Measurements from ENCODE around the gene AP5Z1. TPM values are rescaled to one million over a fixed set of nuclear protein-coding genes. Genes with fewer than 3 reads are reported as not detected.

Gene AP5Z1
- total RNA-seq, 1 experiment from 2014 or later = 26.5 TPM

DNA sequence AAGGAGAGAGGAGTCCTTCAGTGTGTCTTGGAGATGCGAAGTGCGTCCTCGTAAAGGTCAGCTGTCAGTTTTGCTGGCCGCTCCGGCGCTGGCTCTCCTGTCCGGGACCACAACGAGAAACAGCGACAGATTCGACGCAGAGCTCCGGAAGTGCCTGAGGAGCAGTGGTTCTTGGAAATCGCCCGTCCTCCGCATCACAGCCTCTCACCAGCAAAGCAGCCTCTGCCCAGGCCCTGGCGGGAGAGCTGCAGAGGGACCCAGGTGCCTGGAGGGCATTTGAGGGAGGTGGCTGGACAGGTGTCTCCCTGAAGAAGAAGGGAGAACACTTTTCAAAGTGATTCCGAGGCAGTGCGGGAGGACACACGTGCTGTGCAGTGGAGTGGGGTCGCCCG lies 11.6 kb upstream of the AP5Z1 start:
- Mint-ChIP-seq H3K27me3 (ENCODE audit: insufficient read depth, unreplicated experiment) (no peaks in the 10 kb centered on the region), H3K36me3 (ENCODE audit: insufficient read depth, unreplicated experiment) (peaks cover 77% of the 10 kb centered on the region), H3K4me1 (ENCODE audit: insufficient read depth, unreplicated experiment) (no peaks in the 10 kb centered on the region), H3K27ac (ENCODE audit: low read depth, unreplicated experiment) (no peak overlapping the region), H3K4me3 (ENCODE audit: unreplicated experiment) (no peak overlapping the region), H3K9me3 (ENCODE audit: unreplicated experiment) (no peaks in the 10 kb centered on the region)
- no TSS peak for BruUV-seq (replicated peaks)
- ChIA-PET POLR2A (interaction anchor here (1.0 kb wide), 1 partner anchor 11 kb away, joined by 5 read pairs; the partner anchor contains the start of gene AP5Z1), CTCF (interaction anchor here (0.9 to 1.1 kb wide), 2 partner anchors 10 to 323 kb away, joined by 3 to 4 read pairs; no protein-coding TSS in a partner anchor)
- TF ChIP-seq, protein P1, sequence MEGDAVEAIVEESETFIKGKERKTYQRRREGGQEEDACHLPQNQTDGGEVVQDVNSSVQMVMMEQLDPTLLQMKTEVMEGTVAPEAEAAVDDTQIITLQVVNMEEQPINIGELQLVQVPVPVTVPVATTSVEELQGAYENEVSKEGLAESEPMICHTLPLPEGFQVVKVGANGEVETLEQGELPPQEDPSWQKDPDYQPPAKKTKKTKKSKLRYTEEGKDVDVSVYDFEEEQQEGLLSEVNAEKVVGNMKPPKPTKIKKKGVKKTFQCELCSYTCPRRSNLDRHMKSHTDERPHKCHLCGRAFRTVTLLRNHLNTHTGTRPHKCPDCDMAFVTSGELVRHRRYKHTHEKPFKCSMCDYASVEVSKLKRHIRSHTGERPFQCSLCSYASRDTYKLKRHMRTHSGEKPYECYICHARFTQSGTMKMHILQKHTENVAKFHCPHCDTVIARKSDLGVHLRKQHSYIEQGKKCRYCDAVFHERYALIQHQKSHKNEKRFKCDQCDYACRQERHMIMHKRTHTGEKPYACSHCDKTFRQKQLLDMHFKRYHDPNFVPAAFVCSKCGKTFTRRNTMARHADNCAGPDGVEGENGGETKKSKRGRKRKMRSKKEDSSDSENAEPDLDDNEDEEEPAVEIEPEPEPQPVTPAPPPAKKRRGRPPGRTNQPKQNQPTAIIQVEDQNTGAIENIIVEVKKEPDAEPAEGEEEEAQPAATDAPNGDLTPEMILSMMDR (IDR thresholded peaks at IDR 0.05; ENCODE audit: unreplicated experiment) = no peak
- DNase-seq (ENCODE audit: unreplicated experiment) = no peak
- intact Hi-C loops (cut with micrococcal nuclease) = no loop called here

DNA sequence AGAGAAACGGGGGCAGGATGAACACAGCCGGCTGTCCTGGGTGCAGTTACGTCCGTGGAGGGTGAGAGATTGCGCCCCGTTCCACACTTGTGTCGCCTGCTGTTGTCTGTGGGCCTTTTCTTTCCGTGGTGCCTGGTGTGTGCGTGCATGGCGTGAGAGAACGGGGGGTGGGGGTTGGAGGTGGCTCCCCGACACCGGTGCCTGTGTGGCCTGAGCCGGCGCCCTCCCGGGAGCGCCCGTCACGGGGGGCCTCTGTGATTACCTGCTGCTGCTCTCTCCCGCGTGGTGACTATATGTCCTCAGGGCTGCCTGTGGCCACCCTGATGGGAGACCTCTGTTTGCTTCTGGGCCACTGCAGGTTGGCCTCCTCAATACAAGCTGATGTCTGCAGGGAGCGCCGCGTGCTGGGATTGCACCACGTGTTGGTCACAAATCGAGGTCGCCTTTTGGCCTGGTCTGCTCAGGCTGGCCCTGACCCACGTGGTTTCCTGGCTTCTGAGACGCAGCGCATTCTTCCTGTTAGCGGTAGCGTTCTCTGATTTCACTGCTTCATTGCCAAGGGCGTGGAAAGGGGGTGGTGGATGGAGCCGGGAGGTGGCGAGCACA lies 10.9 kb upstream of the AP5Z1 start:
- Mint-ChIP-seq H3K27ac (ENCODE audit: low read depth, unreplicated experiment) (no peak overlapping the region), H3K36me3 (ENCODE audit: insufficient read depth, unreplicated experiment) (peaks cover 77% of the 10 kb centered on the region), H3K9me3 (ENCODE audit: unreplicated experiment) (no peaks in the 10 kb centered on the region), H3K4me1 (ENCODE audit: insufficient read depth, unreplicated experiment) (no peaks in the 10 kb centered on the region), H3K4me3 (ENCODE audit: unreplicated experiment) (no peak overlapping the region), H3K27me3 (ENCODE audit: insufficient read depth, unreplicated experiment) (no peaks in the 10 kb centered on the region)
- CTCF ChIA-PET = interaction anchor here (0.7 to 0.9 kb wide), 2 partner anchors 10 to 31 kb away, joined by 3 to 4 read pairs; no protein-coding TSS in a partner anchor
- intact Hi-C loops (cut with micrococcal nuclease) = no loop called here
- TF ChIP-seq, protein P1 (IDR thresholded peaks at IDR 0.05; ENCODE audit: unreplicated experiment) = no peak
- POLR2A ChIA-PET = interaction anchor here (1.0 kb wide), 1 partner anchor 11 kb away, joined by 5 read pairs; the partner anchor contains the start of gene AP5Z1
- no TSS peak for BruUV-seq (replicated peaks)
- DNase-seq (ENCODE audit: unreplicated experiment) = no peak

DNA sequence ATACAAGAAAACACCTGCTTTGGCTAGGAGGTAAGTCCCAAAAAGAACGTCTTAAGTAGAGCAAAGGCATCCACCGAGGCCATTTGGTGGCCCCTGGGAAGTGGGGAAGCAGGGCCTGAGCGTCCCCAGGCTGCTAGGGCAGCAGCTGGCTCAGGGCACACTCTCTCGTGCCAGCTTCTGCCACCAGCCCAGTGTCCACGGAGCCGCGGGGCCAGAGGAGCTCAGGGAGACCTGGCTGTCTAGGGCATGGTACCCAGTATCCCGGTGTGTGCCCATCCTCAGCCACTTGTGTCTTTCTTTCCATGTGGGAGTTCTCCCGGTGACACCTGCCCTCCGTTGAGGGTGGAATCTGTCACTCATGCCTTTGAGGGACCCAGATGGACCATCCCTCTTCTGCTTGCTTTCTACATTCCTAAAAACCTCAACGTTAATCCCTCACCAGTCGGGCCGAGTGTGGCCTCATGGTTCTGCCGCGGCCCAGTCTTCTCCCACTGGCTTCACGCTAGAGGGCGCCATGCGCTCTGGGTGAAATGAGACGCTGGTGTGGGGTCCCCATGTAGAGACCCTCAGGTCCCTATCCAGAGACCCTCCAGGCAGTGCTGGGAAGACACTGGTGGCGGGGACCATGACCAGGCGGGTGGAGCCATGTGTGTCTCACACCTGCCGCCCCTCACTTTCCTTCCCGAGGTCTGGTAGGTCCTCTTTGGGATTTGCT lies 9.5 kb upstream of the AP5Z1 start:
- intact Hi-C loops (cut with micrococcal nuclease) = no loop called here
- no TSS peak for BruUV-seq (replicated peaks)
- H3K9me3 Mint-ChIP-seq (ENCODE audit: unreplicated experiment) = no peaks in the 10 kb centered on the region
- peak overlapping the region; percentile 59 for H3K27ac Mint-ChIP-seq (ENCODE audit: low read depth, unreplicated experiment)
- H3K4me3 Mint-ChIP-seq (ENCODE audit: unreplicated experiment) = no peak overlapping the region
- no peaks in the 10 kb centered on the region for H3K27me3 Mint-ChIP-seq (ENCODE audit: insufficient read depth, unreplicated experiment)
- CTCF ChIA-PET = interaction anchor here (0.7 to 1.3 kb wide), 3 partner anchors 10 to 710 kb away, joined by 3 to 4 read pairs (median 3); no protein-coding TSS in a partner anchor
- POLR2A ChIA-PET = interaction anchor here (0.5 to 1.2 kb wide), 2 partner anchors 9 to 1368 kb away, joined by 4 to 6 read pairs; partner anchors contain the start of gene AP5Z1
- no peak for DNase-seq (ENCODE audit: unreplicated experiment)
- TF ChIP-seq, protein P1 (IDR thresholded peaks at IDR 0.05; ENCODE audit: unreplicated experiment) = no peak
- H3K4me1 Mint-ChIP-seq (ENCODE audit: insufficient read depth, unreplicated experiment) = no peaks in the 10 kb centered on the region
- H3K36me3 Mint-ChIP-seq (ENCODE audit: insufficient read depth, unreplicated experiment) = peaks cover 75% of the 10 kb centered on the region

Measured in MCF 10A (cell line).